PC-9 (cell line): Measurements from ENCODE around the gene RRM2. TPM values are rescaled to one million over a fixed set of nuclear protein-coding genes. Genes with fewer than 3 reads are reported as not detected.

Experiments
- BruUV-seq: library from RNA; stranded (reverse); fragments of 400-500 nt; replicated peaks from 2 replicates; lab custom pipeline; 2021; lab: Mats Ljungman, UMichigan
- CTCF ChIA-PET: fragments of 300-600 bp; sonication (Branson Sonifier 250); formaldehyde crosslinking; loops from one replicate; lab custom pipeline; 2022; ENCODE audit warnings: antibody characterized with exemption; lab: Charles Lee
- POLR2A ChIA-PET: fragments of 300-600 bp; sonication (Branson Sonifier 250); formaldehyde crosslinking; loops from one replicate; lab custom pipeline; 2022; ENCODE audit warnings: antibody characterized with exemption; ENCODE audit not compliant: unreplicated experiment; lab: Charles Lee
- DNase-seq, 2 experiments: peaks; one replicate each; pipeline versions ENCODE4 v3.0.0 to v3.0.0-alpha.2; 2015 to 2022; ENCODE audit warnings: mixed read lengths in 1 of 2
- H2AFZ ChIP-seq: fragments of 200-600 bp; sonication (generic); 2 replicates; pipeline ENCODE4 v1.8.1; 2017; ENCODE audit warnings: antibody characterized with exemption
- H3F3A ChIP-seq: fragments of 200-600 bp; sonication (generic); 2 replicates; pipeline ENCODE4 v1.8.1; 2017; ENCODE audit warnings: antibody characterized with exemption, mild to moderate bottlenecking, low read depth; ENCODE audit not compliant: insufficient read depth
- H3K27ac ChIP-seq: fragments of 200-600 bp; sonication (generic); 2 replicates; pipeline ENCODE4 v1.6.1; 2016; ENCODE audit warnings: mixed run types
- H3K27me3 ChIP-seq: fragments of 200-600 bp; sonication (generic); 2 replicates; pipeline ENCODE4 v1.6.1; 2016; ENCODE audit warnings: low read depth, mixed run types; ENCODE audit not compliant: insufficient read depth
- H3K36me3 ChIP-seq: fragments of 200-600 bp; sonication (generic); 2 replicates; pipeline ENCODE4 v1.6.1; 2016; ENCODE audit warnings: low read depth, mixed run types
- H3K4me1 ChIP-seq: fragments of 200-600 bp; sonication (generic); replicated peaks from 2 replicates; pipeline ENCODE4 v1.6.1; 2016; ENCODE audit warnings: mixed run types; ENCODE audit not compliant: insufficient read depth
- H3K4me2 ChIP-seq: fragments of 200-600 bp; sonication (generic); 2 replicates; pipeline ENCODE4 v1.6.1; 2017; ENCODE audit warnings: mixed run types
- H3K4me3 ChIP-seq: fragments of 200-600 bp; sonication (generic); 2 replicates; pipeline ENCODE4 v1.6.1; 2016; ENCODE audit warnings: mixed run types
- H3K79me2 ChIP-seq: fragments of 200-600 bp; sonication (generic); 2 replicates; pipeline ENCODE4 v1.6.1; 2017; ENCODE audit warnings: low read depth, mixed run types
- H3K9me2 ChIP-seq: fragments of 200-600 bp; sonication (generic); 2 replicates; pipeline ENCODE4 v1.8.1; 2017; ENCODE audit warnings: mild to moderate bottlenecking; ENCODE audit not compliant: insufficient read depth
- H3K9me3 ChIP-seq: fragments of 200-600 bp; sonication (generic); 2 replicates; pipeline ENCODE4 v1.8.1; 2016; ENCODE audit warnings: low read depth; ENCODE audit not compliant: insufficient read depth
- H4K20me1 ChIP-seq: fragments of 200-600 bp; sonication (generic); 2 replicates; pipeline ENCODE4 v1.8.1; 2017; ENCODE audit not compliant: insufficient read depth
- CTCF ChIP-seq: fragments of 200-600 bp; sonication (generic); conservative IDR thresholded peaks from 2 replicates; pipeline ENCODE4 v1.6.1; 2017; ENCODE audit warnings: mixed run types, antibody characterized with exemption, mild to moderate bottlenecking, moderate library complexity
- EZH2 ChIP-seq: fragments of 200-600 bp; sonication (generic); IDR thresholded peaks from 2 replicates; pipeline ENCODE4 v1.8.0; 2017; ENCODE audit warnings: antibody characterized with exemption, low read depth
- intact Hi-C: fragments of 100-400 bp; cut with micrococcal nuclease; formaldehyde crosslinking; loops from one replicate; pipeline ENCODE4 v1.10.0; 2022; ENCODE audit not compliant: unreplicated experiment
- total RNA-seq: library from RNA; stranded (reverse); gene quantifications from 2 replicates; pipeline ENCODE4 v1.2.3, GENCODE V29; 2021

The RRM2 gene
- total RNA-seq, 1 experiment from 2014 or later: 105 TPM

GRCh38 chr2:10174173-10174572 is 51.6 kb downstream of the RRM2 start:
- H3K9me3 ChIP-seq: no peaks in the 10 kb centered on the region
- no peaks in the 10 kb centered on the region for H3K4me1 ChIP-seq
- H2AFZ ChIP-seq: no peak overlapping the region
- H3K4me2 ChIP-seq: no peak overlapping the region
- no peaks in the 10 kb centered on the region for H3K9me2 ChIP-seq
- H3K27me3 ChIP-seq: no peaks in the 10 kb centered on the region
- no TSS peak for BruUV-seq
- TF ChIP-seq EZH2: no peak
- no peak for TF ChIP-seq CTCF
- ChIA-PET POLR2A (no interaction called here), CTCF (no interaction called here)
- no peaks in the 10 kb centered on the region for H4K20me1 ChIP-seq
- H3F3A ChIP-seq: no peaks in the 10 kb centered on the region
- H3K4me3 ChIP-seq: no peak overlapping the region
- no peaks in the 10 kb centered on the region for H3K79me2 ChIP-seq
- intact Hi-C loops: no loop called here
- H3K27ac ChIP-seq: no peak overlapping the region
- H3K36me3 ChIP-seq: no peaks in the 10 kb centered on the region
- DNase-seq: no peak

- no peaks in the 10 kb centered on the region for H3K36me3 ChIP-seq
- H3K4me2 ChIP-seq: no peak overlapping the region
- H4K20me1 ChIP-seq: no peaks in the 10 kb centered on the region
- H3K27me3 ChIP-seq: no peaks in the 10 kb centered on the region
- CTCF ChIA-PET: no interaction called here
- no peak overlapping the region for H3K27ac ChIP-seq
- H3F3A ChIP-seq: no peaks in the 10 kb centered on the region
- no peaks in the 10 kb centered on the region for H3K9me2 ChIP-seq
- no peaks in the 10 kb centered on the region for H3K9me3 ChIP-seq
- DNase-seq: no peak
- no peak overlapping the region for H2AFZ ChIP-seq
- H3K79me2 ChIP-seq: no peaks in the 10 kb centered on the region
- POLR2A ChIA-PET: interaction anchor here (0.5 kb wide), 1 partner anchor 213 kb away, joined by 3 read pairs; no protein-coding TSS in a partner anchor
- intact Hi-C loops: no loop called here
- BruUV-seq: no TSS peak
- no peaks in the 10 kb centered on the region for H3K4me1 ChIP-seq
- H3K4me3 ChIP-seq: no peak overlapping the region
- TF ChIP-seq CTCF (no peak), EZH2 (no peak)
Measured at GRCh38 chr2:10175441-10175840, 52.9 kb downstream of the RRM2 start.

GRCh38 chr2:10178751-10179150 is 56.2 kb downstream of the RRM2 start:
- no peak overlapping the region for H3K27ac ChIP-seq
- TF ChIP-seq CTCF: no peak
- no peak for TF ChIP-seq EZH2
- no peak overlapping the region for H3K4me2 ChIP-seq
- no peak for DNase-seq
- ChIA-PET POLR2A (no interaction called here), CTCF (no interaction called here)
- H3K4me3 ChIP-seq: no peak overlapping the region
- intact Hi-C loops: no loop called here
- BruUV-seq: no TSS peak
- H3K4me1 ChIP-seq: no peaks in the 10 kb centered on the region
- H3F3A ChIP-seq: no peaks in the 10 kb centered on the region
- H3K9me3 ChIP-seq: no peaks in the 10 kb centered on the region
- no peaks in the 10 kb centered on the region for H3K27me3 ChIP-seq
- no peaks in the 10 kb centered on the region for H3K9me2 ChIP-seq
- H2AFZ ChIP-seq: no peak overlapping the region
- H3K36me3 ChIP-seq: no peaks in the 10 kb centered on the region
- H3K79me2 ChIP-seq: no peaks in the 10 kb centered on the region
- H4K20me1 ChIP-seq: no peaks in the 10 kb centered on the region
